Right lobe of liver (tissue), 6 donors: ENCODE measurements around the gene RNF150. TPM values are rescaled to one million over a fixed set of nuclear protein-coding genes. Genes with fewer than 3 reads are reported as not detected.

Source experiments
- ATAC-seq, 4 donors: fragments of 200-7000 bp; cut with Tn5 transposase; one replicate each; pipeline ENCODE4 v1.9.1; 2020; ENCODE audit warnings: mild to moderate bottlenecking in 4 of 4, moderate library complexity in 4 of 4
- DNase-seq, 3 donors: peaks; one replicate each; pipeline ENCODE4 v3.0.0-alpha.2; 2020
- H3K27ac ChIP-seq, 3 donors: fragments of 200-600 bp; one replicate each; pipeline ENCODE4 v1.8.0; 2022
- H3K27me3 ChIP-seq, 2 donors: fragments of 200-600 bp; one replicate each; pipeline ENCODE4 v1.8.0; 2022
- H3K36me3 ChIP-seq, 4 donors: fragments of 200-600 bp; sonication (generic) in 1 of 4; one replicate each; pipeline versions ENCODE4 v1.5.1 to v1.8.0; 2017 to 2022; ENCODE audit warnings: control low read depth in 1 of 4
- H3K4me1 ChIP-seq, 4 donors: fragments of 200-600 bp; sonication (generic) in 1 of 4; one replicate each; pipeline versions ENCODE4 v1.5.1 to v1.8.0; 2017 to 2022; ENCODE audit warnings: control low read depth in 1 of 4
- H3K4me3 ChIP-seq, 3 donors: fragments of 200-600 bp; one replicate each; pipeline ENCODE4 v1.8.0; 2022
- H3K9me3 ChIP-seq, 4 donors: fragments of 200-600 bp; sonication (generic) in 1 of 4; one replicate each; pipeline versions ENCODE4 v1.5.1 to v1.8.0; 2017 to 2022; ENCODE audit warnings: control low read depth in 1 of 4
- CTCF ChIP-seq, 4 donors: fragments of 200-600 bp in 3 of 4; fragments of 450-650 bp in 1 of 4; IDR thresholded peaks; one replicate each; pipeline versions ENCODE4 v1.5.1 to v1.8.0; 2016 to 2022; ENCODE audit warnings: antibody characterized with exemption in 4 of 4, mild to moderate bottlenecking in 2 of 4
- POLR2A ChIP-seq: fragments of 450-650 bp; IDR thresholded peaks from one replicate; pipeline ENCODE4 v1.6.1; 2017; ENCODE audit warnings: antibody characterized with exemption, mild to moderate bottlenecking
- WGBS: methylation state at CpG from one replicate; pipeline ENCODE4 v1.1.6; 2018; ENCODE audit warnings: low coverage, low lambda C conversion rate; ENCODE audit not compliant: insufficient coverage; ENCODE audit errors: missing lambda C conversion rate; 5-methylcytosine and 5-hydroxymethylcytosine counted together
- intact Hi-C, 2 donors: fragments of 100-400 bp; cut with DNase I; formaldehyde crosslinking; loops; one replicate each; pipeline versions ENCODE4 v1.11.2 to v1.14.1; 2022
- total RNA-seq, 6 experiments: library from RNA; depleted of rRNA in 2 of 6; stranded (reverse); fragments of >200 nt in 2 of 6; fragmentation: NEBNext Ultra II Directional in 3 of 6; extraction: Animal tissue kit (Norgen Biotek cat#: 25700) in 3 of 6; gene quantifications; one replicate each; pipeline versions ENCODE4 v1.1.0 to v1.2.4, GENCODE V29; 2016 to 2023
- donor health status: DM: no; HTN: yes; CAD: no.
- donor health status: DM: no; HTN: no; CAD: no.
- donor health status: DM: no; HTN: no; CAD: no.
- donor health status: DM: no; HTN: yes; CAD: no.
- donor health status: DM: no; HTN: yes; CAD: no.

RNF150 gene
- total RNA-seq, 6 experiments from 2014 or later, result 1.2 to 1.8 (median 1.5) TPM

GRCh38 chr4:140937866-140938265 lies 195.4 kb downstream of the RNF150 start:
- ATAC-seq, result no peak

GRCh38 chr4:140935254-140935653 lies 198.0 kb downstream of the RNF150 start:
- no peak overlapping the region for H3K4me3 ChIP-seq
- TF ChIP-seq POLR2A (no peak), CTCF (IDR thresholded peaks at IDR 0.05) (no peak)
- no peak overlapping the region for H3K27ac ChIP-seq
- H3K9me3 ChIP-seq, result no peaks in the 10 kb centered on the region
- no peaks in the 10 kb centered on the region for H3K36me3 ChIP-seq
- no peaks in the 10 kb centered on the region for H3K27me3 ChIP-seq
- ATAC-seq (no peak), DNase-seq (no peak)
- intact Hi-C loops, result no loop called here
- no peaks in the 10 kb centered on the region for H3K4me1 ChIP-seq
- WGBS, result 39% methylated on average over 4 of the region's 4 CpGs

More at GRCh38 chr4:140937866-140938265, 195.4 kb downstream of the RNF150 start:
- Histone ChIP-seq H3K9me3 (no peaks in the 10 kb centered on the region), H3K4me1 (no peaks in the 10 kb centered on the region), H3K36me3 (no peaks in the 10 kb centered on the region), H3K27me3 (no peaks in the 10 kb centered on the region), H3K27ac (no peak overlapping the region), H3K4me3 (no peak overlapping the region)
- TF ChIP-seq POLR2A, result no peak
- TF ChIP-seq CTCF (IDR thresholded peaks at IDR 0.05), result no peak
- 80% methylated on average over 6 of the region's 6 CpGs for WGBS
- no peak for DNase-seq
- intact Hi-C loops, result no loop called here

GRCh38 chr4:140932501-140933045 lies 200.7 kb downstream of the RNF150 start:
- intact Hi-C loops, result no loop called here
- ATAC-seq, result no peak
- WGBS, result 90% methylated on average over 2 of the region's 2 CpGs
- H3K36me3 ChIP-seq, result no peaks in the 10 kb centered on the region
- no peaks in the 10 kb centered on the region for H3K4me1 ChIP-seq
- H3K27me3 ChIP-seq, result no peaks in the 10 kb centered on the region
- TF ChIP-seq CTCF (IDR thresholded peaks at IDR 0.05) (no peak), POLR2A (no peak)
- DNase-seq, result no peak
- no peak overlapping the region for H3K27ac ChIP-seq
- H3K9me3 ChIP-seq, result no peaks in the 10 kb centered on the region
- no peak overlapping the region for H3K4me3 ChIP-seq

- intact Hi-C loops, result no loop called here
- TF ChIP-seq POLR2A (no peak), CTCF (IDR thresholded peaks at IDR 0.05) (no peak)
- WGBS, result 35% methylated on average over 2 of the region's 2 CpGs
- Histone ChIP-seq H3K9me3 (no peaks in the 10 kb centered on the region), H3K4me3 (no peak overlapping the region), H3K36me3 (no peaks in the 10 kb centered on the region), H3K4me1 (no peaks in the 10 kb centered on the region), H3K27ac (no peak overlapping the region), H3K27me3 (no peaks in the 10 kb centered on the region)
- DNase-seq (no peak), ATAC-seq (no peak)
These were observed 201.4 kb downstream of the RNF150 start for GRCh38 chr4:140931911-140932310.

GRCh38 chr4:140930557-140930956 lies 202.7 kb downstream of the RNF150 start:
- Histone ChIP-seq H3K4me3 (no peak overlapping the region), H3K4me1 (no peaks in the 10 kb centered on the region), H3K36me3 (no peaks in the 10 kb centered on the region), H3K9me3 (no peaks in the 10 kb centered on the region), H3K27ac (no peak overlapping the region), H3K27me3 (no peaks in the 10 kb centered on the region)
- TF ChIP-seq POLR2A (no peak), CTCF (IDR thresholded peaks at IDR 0.05) (no peak)
- no peak for DNase-seq
- whole genome bisulfite sequencing, result 74% methylated on average over 7 of the region's 7 CpGs
- no peak for ATAC-seq
- intact Hi-C loops, result no loop called here
